ENCODE data around the gene CLCF1.
"Not testable (repeated sequence)": the region's sequence is repeated elsewhere in the genome, so short reads cannot be mapped to it uniquely, and the experiment has no call there.

The CLCF1 gene

GRCh38 chr11:67408437-67409200 is 35.2 kb upstream of the CLCF1 start:
- no peak for DNase-seq

DNA sequence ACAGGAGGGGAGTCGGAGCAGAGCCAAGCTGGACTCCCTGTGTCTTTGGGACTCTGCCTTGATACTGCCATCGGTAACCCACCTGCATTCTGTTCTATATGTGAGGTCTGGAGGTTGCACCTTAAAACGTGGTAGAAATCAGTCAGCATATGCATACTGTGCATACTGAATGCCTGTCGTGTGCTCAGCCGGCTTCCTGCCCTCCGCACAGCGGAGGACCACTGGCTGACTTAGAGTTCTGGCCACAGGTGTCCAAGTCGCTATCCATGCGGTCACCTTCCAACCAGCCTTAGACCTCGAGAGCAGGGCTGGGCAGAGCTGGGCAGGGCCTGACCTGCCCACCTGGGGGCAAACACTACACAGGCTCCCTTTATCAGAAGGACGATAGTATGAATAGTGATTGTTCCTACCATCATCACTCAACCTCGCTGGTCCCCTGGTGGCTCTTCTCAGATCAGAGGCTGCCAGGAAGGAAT is 34.3 kb upstream of the CLCF1 start:
- no peak for DNase-seq

GRCh38 chr11:67406969-67407687 is 33.7 kb upstream of the CLCF1 start:
- DNase-seq = no peak

DNA sequence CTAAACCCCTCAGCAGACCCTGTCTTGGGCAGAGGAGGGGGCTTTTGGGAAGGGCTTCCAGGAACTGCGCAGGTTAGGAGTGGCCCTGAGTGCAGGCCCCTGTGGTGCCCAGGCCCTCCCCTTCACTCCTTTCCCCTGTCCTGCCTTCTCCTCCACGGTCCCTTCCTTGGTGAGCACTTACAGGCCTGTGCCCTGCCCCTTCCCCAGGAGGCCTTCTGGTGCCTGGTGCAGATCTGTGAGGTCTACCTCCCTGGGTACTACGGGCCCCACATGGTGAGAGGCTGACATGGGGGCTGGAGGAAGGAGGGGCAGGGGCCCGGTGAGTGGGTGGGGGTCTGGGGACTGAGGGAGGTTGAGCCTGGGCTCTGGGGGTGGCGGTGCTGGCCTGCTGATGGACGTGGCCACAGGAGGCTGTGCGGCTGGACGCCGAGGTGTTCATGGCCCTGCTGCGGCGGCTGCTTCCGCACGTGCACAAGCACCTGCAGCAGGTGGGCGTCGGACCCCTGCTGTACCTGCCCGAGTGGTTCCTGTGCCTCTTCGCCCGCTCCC is 33.1 kb upstream of the CLCF1 start:
- no peak for DNase-seq

- no peak for DNase-seq
Measured at GRCh38 chr11:67405688-67406339, 32.4 kb upstream of the CLCF1 start.

- no peak for DNase-seq
Measured at GRCh38 chr11:67405196-67405567, 31.8 kb upstream of the CLCF1 start.

GRCh38 chr11:67404515-67405195 is 31.3 kb upstream of the CLCF1 start:
- no peak for DNase-seq

- DNase-seq = not testable (repeated sequence)
Measured at GRCh38 chr11:67403085-67403484, 29.7 kb upstream of the CLCF1 start.

GRCh38 chr11:67402192-67402839 is 28.9 kb upstream of the CLCF1 start:
- not testable (repeated sequence) for DNase-seq

- DNase-seq = peak; percentile 88 to 92
Measured at GRCh38 chr11:67401495-67402191, 28.2 kb upstream of the CLCF1 start, which contains the start of gene PPP1CA. TSS of gene PPP1CA (minus strand) at chr11:67401858. CDS start at chr11:67401782, 76 bp downstream.

- no peak for DNase-seq
Measured at GRCh38 chr11:67400942-67401494, 27.6 kb upstream of the CLCF1 start.

DNA sequence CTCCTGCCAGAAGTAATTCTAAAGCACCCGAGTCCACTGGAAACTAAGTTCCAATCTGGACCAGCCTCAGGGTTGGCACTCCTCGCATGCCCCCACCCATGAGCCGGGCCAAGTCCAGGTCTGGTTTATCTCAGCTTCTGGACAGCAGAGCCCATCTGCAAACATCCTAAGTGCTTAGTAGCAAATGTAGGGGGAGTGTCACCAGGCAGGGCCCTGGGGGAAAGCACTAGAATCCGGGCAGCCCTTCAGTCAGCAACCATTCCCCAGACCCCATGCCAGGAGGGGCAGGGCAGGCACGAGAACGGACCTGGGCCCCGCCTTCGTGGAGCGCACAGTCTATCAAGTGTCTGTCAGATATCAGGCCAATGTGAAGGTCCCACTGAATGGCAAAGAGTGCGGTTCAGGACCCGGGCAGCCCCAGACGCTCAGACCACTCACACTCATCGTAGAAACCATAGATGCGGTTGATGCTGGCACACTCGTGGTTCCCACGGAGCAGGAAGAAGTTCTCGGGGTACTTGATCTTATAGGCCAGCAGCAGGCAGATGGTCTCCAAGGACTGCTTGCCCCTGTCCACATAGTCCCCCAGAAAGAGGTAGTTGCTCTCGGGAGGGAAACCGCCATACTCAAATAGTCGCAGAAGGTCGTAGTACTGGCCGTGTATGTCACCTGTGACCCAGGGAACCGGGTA is 27.0 kb upstream of the CLCF1 start:
- no peak for DNase-seq

DNA sequence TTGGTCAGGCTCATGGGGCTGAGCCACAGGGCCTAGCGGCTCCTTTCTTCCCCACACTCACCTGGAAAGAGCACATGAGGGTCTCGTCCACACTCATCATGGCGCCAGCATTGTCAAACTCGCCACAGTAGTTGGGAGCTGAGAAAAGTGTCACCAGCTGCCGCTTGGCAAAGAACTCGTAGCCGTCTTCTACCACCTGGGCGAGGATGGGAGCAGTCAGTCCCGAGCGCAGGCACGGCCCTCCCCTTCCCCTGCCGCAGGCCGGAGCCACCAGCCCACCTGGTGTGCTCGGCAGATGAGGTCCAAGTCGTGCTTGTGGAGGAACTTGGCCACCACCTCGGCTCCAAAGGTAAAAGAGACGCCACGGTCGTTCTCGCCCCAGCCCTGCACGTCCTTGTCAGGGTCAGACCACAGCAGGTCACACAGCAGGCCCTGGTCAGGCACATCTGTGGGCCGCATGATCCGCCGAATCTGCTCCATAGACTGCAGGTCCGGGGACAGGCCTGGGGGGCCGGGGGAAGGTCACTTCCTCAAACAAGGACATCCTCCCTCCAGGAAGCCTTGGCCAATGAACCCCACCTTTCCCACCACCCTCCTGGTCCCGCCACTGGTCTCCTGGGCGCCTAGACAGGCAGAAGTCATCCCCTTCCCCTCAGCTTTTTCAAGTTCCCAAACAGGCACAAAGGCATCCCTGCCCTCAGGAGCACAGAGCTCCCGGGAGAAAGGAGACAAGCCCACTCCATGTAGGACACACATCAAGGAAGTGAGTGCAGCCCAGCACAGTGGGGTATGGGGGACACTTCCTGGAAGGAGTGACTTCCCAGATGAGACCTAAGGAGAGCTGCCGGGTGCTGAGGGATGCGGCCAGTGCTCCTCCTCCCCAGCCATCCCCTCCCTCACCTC is 25.5 kb upstream of the CLCF1 start:
- no peak for DNase-seq

- no peak for DNase-seq
Measured at GRCh38 chr11:67397986-67398660, 24.7 kb upstream of the CLCF1 start.

DNA sequence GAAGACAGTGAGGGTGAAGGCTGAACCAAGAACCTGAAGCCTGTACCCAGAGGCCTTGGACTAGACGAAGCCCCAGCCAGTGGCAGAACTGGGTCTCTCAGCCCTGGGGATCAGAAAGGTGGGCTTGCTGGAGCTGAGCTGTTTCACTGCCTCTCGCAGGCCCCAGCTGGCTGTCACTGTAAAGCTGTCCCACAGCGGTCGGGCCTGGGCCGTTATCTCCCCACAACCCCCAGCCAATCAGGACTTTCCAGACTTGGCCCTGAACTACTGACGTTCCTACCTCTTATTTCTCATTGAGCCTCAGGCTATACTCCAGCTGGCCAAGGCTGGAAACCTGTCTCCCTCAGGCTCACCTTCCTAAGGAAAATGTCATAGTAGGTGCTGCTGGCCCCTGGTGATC is 24.1 kb upstream of the CLCF1 start:
- no peak for DNase-seq

DNA sequence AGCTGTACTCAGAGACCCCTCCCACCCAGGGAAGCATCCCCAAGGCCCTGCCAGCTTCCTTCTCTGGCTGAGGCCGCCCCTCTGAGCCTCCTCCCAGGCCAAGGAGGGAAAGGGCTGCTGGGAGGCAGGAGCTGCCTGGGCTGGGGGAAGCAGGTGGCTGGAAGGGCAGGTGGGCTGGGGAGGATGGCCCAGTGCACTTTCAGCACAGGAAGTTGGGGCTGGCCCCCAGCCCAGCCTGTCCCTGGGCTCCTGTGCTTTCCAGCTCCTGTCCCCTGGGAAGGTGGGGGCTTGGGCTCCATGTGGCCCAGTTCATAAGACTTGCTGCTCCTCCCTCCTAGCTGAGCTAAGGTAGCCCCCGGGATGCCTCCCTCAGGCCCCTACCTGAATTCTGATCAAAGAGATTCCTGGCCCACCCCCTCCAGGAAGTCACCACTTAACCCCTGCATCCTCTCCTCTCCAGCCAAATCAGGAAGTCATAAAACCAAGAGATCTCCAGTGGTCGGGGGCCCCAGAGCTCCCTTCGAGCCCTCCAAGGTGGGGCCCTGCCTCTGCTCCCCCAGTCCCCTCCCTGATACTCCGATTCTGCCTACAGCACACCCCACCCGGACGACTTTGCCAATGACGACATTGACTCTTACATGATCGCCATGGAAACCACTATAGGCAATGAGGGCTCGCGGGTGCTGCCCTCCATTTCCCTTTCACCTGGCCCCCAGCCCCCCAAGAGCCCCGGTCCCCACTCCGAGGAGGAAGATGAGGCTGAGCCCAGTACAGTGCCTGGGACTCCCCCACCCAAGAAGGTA is 23.4 kb upstream of the CLCF1 start:
- no peak for DNase-seq

DNA sequence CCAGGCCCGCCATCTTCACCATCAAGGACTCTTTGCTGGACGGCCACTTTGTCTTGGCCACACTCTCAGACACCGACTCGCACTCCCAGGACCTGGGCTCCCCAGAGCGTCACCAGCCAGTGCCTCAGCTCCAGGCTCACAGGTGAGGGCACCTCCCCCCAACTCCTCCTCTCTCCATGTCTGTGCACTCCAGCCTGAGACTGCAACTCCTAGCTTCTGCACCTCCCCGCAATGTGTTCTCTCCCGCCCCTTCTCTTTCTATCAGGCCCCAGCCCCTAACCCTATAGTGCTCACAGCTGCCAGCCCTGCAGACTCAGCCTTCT is 22.8 kb upstream of the CLCF1 start:
- DNase-seq = no peak

- DNase-seq = no peak
Measured at GRCh38 chr11:67395555-67396258, 22.3 kb upstream of the CLCF1 start.

Data from NCI-H446 (cell line).